DMS153 (cell line): Measurements from ENCODE around the gene GNB3.

Experiments used
- DNase-seq: peaks from one replicate; lab custom pipeline; 2025; lab: John Stamatoyannopoulos, UW

The GNB3 gene

DNA sequence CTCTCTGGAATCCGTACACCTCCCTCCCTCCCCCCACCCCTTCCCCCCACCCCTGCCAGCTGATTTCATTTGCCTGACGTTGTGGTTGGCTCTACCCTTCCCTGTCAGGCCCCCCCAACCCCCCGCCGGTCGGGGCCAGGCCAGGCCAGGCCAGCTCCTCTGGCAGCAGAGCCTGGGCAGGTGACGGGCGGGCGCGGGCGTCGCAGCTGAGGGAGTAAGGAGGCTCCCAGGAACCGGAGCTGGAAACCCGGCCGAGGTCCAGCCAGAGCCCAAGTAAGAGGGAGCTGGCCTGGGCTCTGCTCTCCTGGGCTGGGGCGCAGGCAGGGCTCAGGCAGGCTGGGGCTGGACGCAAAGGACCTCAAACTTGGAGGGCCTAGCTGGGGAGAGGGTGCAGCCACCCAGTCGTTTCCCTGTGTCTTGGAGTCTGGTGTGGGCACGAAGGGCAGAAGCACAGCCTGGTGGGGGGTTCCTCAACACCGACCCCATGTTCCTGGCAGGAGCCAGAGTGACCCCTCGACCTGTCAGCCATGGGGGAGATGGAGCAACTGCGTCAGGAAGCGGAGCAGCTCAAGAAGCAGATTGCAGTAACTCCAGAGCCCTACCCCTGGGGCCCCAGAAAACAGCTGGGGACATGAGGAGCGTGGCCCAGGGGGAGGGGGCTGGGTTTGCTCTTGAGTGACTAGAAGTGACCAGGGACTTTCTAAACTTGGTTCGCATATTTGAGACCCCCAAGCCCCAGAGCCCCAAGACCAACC lies at the start of gene GNB3:
GNB3 (plus strand) TSS at position 165 of the 755 bp plus-strand sequence; CDS start at position 528, 363 bp downstream.
- DNase-seq = no peak

DNA sequence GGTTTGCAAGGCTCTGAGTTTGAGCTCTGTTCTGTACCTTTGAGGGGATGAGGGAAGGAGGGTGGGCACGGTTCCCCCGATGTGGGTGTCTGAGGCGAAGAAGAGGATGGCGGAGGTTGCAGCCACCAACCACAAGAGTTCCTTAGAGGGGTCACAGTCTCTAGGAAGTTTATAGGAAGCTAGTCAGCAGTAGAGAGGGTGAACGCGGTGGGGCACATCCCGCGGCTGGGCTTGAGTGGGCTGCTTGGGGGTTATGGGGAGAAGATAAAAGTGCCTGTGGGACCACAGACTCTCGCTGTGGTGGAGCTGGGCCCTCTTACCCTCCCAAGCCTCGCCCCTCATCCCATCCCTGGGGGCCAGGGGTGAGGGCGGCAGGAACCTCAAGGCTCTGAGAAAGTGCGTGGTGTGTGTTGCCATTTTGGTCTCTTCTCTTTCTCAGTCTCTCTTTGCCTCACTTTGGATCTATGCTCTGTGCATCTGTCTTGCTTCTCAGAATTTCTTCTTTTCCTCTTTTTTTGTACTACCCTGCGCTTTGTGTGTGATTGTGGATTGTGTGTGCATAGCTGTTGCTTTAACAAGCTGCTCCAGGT lies 48.7 kb upstream of the GNB3 start:
- no peak for DNase-seq

DNA sequence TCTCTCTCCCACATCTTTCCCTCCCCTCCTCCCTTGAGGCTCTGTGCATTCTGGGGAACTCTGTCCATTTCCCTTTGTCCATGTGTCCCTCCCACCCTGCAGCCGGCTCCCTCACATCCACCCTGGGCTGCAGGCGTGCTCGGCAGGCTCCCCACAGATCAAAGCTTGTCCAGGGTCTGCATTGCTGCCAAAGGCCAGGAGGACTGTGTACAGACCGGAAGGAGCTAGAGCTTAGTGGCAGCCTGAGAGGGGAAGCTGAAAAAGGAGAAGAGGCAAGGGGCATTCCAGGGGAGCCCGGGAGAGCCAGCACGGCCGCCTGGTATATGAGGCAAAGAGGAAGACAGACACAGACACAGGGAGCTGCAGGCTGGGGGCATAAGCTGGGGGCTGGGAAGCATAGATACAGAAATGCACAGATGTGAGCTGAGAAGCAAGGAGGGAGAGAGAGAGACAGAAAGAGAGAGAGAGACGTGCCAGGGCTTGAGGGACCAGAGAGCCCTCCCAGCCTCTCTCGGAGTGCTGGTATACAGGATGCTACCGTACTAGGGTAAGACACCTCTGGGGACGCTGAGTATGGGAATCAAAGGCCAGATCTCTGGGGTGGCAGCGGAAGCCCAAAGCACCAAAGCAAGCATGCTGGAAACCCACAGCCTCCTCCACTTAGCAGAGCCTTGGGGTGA lies 48.1 kb upstream of the GNB3 start:
- no peak for DNase-seq

DNA sequence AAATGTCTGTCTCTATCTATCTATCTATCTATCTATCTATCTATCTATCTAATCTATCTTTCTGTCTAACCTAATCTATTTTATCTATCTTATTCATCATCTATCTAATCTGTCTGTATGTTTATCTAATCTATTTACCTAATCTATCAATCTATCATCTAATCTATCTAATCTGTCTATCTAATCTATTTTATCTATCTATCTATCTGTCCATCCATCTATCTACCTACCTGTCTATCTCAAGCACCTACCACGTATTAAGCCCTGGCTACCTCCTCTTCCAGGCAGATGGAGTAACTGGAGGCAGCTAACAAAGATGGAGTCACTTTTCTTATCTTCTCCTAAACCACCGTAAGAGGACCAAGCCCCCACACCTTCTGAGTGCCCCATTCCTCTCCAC lies 45.6 kb upstream of the GNB3 start:
- DNase-seq = no peak

DNA sequence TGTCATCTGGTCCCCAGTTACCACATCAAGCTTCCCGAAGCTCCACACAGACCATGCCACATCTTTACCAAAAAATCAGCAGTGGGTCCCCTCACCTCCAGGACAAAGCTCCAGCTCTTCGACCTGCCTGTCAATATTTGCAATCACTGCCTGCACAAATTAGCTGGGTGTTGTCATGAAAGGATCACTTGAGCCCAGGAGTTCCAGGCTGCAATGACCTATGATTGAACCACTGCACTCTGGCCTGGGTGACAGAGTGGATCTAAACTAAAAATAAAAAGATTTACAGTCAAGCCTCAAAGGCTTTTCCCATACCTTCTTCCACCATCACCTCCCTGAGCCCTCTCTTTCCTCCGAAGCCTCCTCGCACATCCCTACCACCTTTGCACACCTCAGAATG lies 44.1 kb upstream of the GNB3 start:
- DNase-seq = no peak

DNA sequence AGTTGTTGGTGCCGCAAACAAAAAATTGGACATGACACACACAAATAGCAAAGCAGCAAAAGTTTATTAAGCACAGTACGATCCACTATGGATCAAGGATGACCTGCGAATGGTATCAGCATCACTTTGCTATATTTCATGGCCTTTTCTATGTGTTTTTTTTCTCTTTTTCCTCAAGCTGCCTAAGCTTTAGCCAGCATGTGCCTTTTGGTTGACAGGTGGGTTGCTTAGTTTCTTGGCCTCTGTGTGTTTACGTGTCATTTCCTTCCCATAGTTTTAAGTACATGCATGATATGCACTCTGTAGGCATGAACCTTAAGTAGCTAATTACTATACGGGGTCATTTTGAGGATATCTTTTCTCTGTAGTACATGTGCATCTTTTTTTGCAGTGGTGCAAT lies 41.6 kb upstream of the GNB3 start:
- DNase-seq = no peak

DNA sequence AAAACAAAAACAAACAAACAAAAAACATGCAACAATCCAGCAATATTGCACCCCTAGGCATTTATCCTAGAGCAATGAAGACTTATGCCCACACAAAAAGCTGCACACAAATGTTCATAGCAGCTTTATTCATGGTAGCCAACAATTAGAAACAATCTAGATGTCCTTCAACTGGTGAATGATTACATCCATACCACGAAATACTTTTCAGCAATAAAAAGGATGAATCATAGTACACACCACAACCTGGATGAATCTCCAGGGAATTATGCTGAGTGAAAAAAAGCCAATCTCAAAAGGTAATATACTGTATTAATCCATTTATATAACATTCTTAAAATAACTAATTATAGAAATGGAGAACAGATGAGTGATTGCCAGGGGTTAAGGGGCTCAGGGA lies 33.6 kb upstream of the GNB3 start:
- DNase-seq = no peak

DNA sequence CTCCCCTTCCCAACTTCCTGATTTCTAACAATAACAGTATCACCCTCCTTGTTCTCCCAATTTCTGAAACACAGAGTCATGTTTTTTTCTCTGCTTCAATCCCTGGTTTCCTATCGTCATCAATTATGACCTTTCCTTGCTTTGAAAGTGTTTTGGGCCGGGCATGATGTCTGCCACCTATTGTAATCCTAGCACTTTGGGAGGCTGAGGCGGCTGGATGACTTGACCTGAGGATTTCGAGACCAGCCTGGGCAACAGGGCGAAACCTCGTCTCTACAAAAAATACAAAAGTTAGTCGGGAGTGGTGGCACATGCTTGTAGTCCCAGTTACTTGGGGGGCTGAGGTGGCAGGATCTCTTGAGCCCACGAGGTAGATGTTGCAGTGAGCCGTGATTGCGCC lies 31.7 kb upstream of the GNB3 start:
- no peak for DNase-seq

DNA sequence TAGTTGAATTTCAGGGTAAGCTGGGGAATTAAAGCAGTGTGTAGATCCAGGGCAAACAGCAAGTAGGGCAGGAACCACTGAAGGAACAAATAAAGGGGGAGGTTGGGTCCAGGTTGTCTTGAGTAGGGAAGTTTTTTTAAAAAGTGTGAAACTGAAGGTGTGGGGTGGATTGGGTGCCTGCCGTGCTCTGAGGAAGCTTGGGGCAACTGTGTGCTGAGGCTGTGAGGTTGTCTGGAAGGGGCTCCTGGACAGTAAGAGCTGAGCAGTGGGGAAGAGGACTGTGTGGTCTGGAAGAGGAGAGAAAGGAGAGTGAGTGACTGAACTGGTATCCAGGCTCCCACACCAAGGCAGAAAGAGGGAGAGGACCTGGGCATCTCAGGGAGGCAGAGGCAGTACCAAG lies 30.0 kb upstream of the GNB3 start:
- no peak for DNase-seq

DNA sequence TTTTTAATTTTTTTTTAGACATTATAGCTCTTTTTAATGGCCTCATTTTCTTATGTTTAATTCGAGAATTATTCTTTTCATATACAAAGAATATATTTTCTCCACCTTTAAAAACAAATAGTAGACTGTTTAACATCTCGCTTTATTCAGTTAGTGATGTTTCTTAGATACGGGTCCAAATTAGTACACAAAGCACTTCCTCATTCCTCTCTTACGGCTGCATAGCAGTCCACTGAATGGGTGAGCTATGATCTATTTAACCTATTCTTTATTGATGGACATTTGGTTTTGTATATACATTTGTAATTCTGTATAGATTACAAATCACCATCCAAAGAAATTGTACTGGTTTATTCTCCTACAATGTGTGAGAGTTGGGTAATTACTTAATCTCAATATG lies 27.4 kb upstream of the GNB3 start:
- DNase-seq = no peak

DNA sequence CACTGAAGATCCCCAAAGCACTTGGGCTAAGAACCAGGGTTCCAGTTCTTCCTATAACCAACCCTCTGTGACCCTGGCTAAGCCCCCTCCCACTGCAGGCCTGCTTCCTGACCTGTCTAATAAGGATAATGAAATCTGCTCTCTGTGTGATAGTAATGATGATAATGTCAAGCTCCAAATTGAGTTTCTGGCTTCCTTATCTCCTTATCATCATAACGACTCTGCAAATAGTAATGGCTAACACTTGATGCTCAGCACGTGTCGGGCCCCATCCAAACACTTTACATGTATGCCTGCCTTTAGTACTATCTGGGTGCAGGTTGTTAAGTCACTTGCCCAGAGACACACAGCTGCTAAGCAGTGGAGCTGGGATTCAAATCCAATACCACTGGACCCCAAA lies 24.1 kb upstream of the GNB3 start:
- no peak for DNase-seq

DNA sequence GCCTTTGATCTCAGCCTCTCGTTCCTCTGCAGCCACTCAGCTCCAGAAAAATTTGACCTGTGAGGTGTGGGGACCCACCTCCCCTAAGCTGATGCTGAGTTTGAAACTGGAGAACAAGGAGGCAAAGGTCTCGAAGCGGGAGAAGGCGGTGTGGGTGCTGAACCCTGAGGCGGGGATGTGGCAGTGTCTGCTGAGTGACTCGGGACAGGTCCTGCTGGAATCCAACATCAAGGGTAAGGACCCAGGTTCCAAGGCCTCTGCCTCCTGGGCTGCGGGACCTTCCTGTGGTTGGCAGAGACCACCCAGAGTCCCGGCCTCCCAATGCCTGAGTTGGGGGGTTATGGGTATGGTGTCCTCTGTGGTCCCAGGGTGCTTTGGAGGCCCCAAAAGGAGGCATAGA lies 23.6 kb upstream of the GNB3 start:
- no peak for DNase-seq

DNA sequence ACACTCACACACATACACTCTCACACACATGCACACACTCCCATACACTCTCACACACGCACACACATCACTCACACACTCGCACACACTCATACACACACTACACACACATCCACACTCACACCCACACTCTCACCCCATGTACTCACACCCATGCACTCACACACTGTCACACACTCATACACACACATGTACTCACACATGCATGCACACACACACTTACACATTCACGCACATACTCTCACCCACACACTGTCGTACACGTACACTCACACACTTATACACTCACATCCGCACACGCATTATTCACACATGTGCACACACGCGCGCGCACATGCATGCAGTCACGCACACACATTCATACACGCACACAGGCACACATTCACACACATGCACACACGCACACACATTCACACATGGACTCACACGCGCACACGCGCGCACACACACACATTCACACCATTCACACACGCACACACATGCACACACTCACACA lies 23.0 kb upstream of the GNB3 start:
- no peak for DNase-seq

DNA sequence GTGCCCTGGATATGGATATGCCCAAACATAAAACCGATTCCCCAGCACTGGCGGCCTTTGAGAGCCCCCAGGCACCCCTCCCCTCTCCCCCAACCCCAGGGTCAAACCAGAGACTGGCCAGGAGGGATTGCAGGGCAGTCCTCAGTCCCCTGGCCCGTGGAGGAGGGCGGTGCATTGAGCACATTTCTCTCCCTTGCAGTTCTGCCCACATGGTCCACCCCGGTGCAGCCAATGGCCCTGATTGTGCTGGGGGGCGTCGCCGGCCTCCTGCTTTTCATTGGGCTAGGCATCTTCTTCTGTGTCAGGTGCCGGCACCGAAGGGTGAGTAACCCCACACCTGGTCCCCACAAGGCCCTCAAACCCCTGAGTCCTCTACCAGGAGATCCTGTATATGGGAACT lies 22.5 kb upstream of the GNB3 start:
- DNase-seq = no peak

DNA sequence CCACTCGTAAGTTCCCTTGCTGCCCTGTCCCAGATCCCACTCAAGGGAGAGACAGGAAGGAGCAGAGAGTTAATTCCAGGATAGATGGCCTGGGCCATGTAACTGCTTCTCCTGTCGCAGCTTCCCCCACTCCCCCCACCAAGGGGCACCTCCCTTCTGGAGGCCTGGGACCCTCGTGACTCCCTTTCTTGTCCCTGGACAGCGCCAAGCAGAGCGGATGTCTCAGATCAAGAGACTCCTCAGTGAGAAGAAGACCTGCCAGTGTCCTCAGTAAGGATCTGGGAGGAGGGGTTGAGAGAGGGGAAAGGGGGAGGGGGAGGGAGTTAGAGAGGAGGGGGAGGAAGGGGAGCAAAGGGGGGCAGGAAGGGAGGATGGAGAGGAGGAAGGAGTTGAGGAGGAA lies 22.1 kb upstream of the GNB3 start:
- DNase-seq = no peak

DNA sequence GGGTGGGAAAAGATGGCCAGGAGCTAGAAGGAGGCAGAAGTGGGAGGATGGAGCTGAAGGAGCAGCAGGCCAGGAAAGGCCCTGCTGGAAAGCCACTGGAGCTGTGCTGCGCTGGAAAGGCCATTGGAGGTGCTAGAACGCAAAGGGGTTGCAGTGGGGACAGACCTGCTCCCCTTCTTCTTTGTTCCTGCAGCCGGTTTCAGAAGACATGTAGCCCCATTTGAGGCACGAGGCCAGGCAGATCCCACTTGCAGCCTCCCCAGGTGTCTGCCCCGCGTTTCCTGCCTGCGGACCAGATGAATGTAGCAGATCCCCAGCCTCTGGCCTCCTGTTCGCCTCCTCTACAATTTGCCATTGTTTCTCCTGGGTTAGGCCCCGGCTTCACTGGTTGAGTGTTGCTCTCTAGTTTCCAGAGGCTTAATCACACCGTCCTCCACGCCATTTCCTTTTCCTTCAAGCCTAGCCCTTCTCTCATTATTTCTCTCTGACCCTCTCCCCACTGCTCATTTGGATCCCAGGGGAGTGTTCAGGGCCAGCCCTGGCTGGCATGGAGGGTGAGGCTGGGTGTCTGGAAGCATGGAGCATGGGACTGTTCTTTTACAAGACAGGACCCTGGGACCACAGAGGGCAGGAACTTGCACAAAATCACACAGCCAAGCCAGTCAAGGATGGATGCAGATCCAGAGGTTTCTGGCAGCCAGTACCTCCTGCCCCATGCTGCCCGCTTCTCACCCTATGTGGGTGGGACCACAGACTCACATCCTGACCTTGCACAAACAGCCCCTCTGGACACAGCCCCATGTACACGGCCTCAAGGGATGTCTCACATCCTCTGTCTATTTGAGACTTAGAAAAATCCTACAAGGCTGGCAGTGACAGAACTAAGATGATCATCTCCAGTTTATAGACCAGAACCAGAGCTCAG lies 21.4 kb upstream of the GNB3 start:
- DNase-seq = no peak

DNA sequence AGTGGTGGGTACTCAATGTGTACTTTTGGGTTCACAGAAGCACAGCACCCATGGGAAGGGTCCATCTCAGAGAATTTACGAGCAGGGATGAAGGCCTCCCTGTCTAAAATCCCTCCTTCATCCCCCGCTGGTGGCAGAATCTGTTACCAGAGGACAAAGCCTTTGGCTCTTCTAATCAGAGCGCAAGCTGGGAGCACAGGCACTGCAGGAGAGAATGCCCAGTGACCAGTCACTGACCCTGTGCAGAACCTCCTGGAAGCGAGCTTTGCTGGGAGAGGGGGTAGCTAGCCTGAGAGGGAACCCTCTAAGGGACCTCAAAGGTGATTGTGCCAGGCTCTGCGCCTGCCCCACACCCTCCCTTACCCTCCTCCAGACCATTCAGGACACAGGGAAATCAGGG lies 20.6 kb upstream of the GNB3 start:
- no peak for DNase-seq

DNA sequence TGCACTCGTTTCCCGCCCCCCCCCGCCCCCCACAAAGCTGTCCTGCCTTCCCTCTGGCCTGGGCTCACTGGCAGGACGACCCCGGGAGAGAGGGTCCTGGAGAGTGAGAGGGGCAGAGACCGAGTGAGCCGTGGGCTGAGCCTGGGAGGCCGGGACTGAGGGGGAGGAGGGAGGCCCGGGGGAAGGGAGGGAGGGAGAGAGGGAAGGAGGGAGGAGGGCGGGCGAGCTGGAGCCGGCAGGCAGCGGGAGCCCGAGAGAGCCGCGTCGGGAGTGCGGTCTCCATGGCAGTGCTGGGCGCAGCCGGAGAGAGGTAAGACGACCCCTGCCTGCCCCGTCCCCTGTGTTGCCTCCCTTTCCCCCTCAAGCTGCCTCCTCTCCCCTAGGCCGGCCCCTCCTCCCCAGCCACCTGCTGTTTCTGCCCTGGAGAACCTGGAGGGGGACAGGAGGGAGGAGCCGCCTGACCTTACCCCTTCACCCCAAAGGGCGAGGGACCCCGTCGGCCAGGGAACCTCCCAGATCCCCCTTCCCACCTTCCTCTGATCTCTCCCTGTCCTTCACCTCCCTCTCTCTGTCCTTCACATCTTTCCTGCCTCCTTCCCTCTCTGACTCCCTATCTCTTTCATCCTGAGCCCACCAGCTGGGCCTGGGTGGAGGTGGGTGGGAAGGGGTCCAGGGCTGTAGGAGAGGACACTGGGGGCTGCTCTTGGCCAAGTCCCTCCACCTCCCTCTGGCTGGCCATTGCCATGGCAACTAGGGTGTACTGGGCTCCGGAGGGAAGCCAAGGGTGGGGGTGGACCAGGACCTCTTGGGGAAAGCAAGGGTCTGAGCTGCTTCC lies 18.9 kb upstream of the GNB3 start, which contains the start of gene GPR162:
GPR162 (plus strand) TSS at position 231 of the 835 bp plus-strand sequence. CDS start 2,078 bp downstream, outside the sequence.
- peak; percentile 36 for DNase-seq

DNA sequence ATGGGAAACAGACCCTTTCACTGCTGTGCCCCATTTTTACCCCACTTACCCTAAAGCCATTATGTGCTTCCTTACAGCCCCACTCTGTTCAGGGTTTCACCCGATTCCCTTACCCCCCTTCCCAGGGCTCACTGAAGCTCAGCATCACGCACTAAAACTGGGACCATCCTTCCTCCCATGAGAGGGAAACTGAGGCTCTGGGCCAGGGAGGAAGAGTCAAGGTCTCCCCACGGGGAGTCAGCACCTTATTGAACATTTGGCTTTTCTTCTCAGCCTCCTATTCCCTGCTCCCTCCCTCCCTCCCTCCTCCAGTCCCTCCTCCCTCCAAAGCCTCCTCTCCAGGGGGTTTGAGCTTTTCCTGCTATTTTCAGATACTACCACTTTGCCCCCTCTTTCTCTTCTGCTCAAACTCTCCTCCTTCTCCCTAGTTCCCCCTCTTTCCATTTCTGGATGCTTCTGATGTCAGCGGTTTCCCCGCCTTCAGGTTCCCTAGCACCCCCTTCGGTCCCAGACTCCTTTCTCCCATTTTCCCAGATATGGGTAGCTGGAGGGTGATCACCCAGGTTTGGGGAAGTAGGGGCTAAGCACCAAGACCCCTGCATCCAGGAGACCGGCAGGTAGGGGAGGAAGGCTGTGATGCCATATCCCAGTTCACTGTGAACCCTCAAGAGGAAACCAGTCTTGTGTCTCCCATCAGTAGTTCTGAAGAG lies 18.1 kb upstream of the GNB3 start:
- DNase-seq = no peak
